ENCODE measurements around the gene MAPKAP1. TPM values are rescaled to one million over a fixed set of nuclear protein-coding genes. Genes with fewer than 3 reads are reported as not detected.
A peak's percentile ranks its signal among the peaks of the same experiment; 100 is the strongest.

MAPKAP1 gene
- total and polyA plus RNA-seq, 2 experiments from 2014 or later, result 68.4 to 98.5 TPM

GRCh38 chr9:125655691-125656410 is 51.2 kb downstream of the MAPKAP1 start (continued):
- TF ChIP-seq EZH2 (IDR thresholded peaks at IDR 0.05; ENCODE audit: low read depth, unreplicated experiment) (no peak), NANOG (IDR thresholded peaks at IDR 0.05; ENCODE audit: borderline replicate concordance) (no peak), JUNB (IDR thresholded peaks at IDR 0.05; ENCODE audit: unreplicated experiment) (no peak)
- TF ChIP-seq, protein P1, sequence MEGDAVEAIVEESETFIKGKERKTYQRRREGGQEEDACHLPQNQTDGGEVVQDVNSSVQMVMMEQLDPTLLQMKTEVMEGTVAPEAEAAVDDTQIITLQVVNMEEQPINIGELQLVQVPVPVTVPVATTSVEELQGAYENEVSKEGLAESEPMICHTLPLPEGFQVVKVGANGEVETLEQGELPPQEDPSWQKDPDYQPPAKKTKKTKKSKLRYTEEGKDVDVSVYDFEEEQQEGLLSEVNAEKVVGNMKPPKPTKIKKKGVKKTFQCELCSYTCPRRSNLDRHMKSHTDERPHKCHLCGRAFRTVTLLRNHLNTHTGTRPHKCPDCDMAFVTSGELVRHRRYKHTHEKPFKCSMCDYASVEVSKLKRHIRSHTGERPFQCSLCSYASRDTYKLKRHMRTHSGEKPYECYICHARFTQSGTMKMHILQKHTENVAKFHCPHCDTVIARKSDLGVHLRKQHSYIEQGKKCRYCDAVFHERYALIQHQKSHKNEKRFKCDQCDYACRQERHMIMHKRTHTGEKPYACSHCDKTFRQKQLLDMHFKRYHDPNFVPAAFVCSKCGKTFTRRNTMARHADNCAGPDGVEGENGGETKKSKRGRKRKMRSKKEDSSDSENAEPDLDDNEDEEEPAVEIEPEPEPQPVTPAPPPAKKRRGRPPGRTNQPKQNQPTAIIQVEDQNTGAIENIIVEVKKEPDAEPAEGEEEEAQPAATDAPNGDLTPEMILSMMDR (conservative IDR thresholded peaks at IDR 0.05; ENCODE audit: low read depth in 2 of 2), result no peak

DNA sequence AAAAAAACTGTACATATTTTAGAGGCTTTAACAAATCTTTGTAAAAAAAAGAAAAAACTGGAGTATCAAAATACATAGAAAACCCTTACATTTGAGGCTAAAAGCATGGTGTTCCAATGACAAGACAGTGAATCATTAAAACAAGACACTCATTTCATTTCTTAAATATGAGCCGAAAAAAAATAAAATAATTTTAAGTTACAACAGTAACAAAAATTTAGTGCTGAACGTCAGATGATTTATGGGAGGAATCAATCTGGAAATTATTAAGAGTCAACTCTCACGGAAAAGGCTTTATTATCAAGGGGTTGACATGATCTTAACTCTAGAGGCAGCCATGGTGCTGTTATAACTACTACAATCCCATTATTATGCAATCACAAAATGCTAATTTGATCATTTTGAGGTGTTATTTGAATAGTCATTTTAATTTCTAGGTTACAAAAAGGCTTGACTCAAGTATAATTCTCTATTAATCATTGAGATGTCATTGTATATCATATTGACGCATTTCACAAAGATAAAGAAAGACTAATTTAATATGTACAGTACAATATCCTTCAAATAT is 51.9 kb downstream of the MAPKAP1 start:
- Mint-ChIP-seq H3K4me1 (peaks cover 79% of the 10 kb centered on the region), H3K4me3 (peak overlapping the region; percentile 15; the same call in 1 of the 3 replicates), H3K27ac (peak overlapping the region; percentile 98), H3K27me3 (ENCODE audit: insufficient read depth, low read depth, poor library complexity) (no peaks in the 10 kb centered on the region), H3K9me3 (no peaks in the 10 kb centered on the region), H3K36me3 (ENCODE audit: low read depth) (no peaks in the 10 kb centered on the region)
- Histone ChIP-seq H2AFZ (no peak overlapping the region), H3K36me3 (ENCODE audit: insufficient read depth) (no peaks in the 10 kb centered on the region), H3K27me3 (ENCODE audit: insufficient read depth) (no peaks in the 10 kb centered on the region), H4K20me1 (replicated peaks; ENCODE audit: insufficient read depth) (no peaks in the 10 kb centered on the region), H3K27ac (ENCODE audit: low read depth) (peak overlapping the region; percentile 95), H3K4me3 (peak overlapping the region; percentile 21; the same call in 1 of the 2 replicates), H3K4me2 (peak overlapping the region; percentile 42), H3F3A (replicated peaks; ENCODE audit: low read depth) (0 out of 2 replicates have a peak, but pooled peaks cover 2% of the 10 kb centered on the region), H3K9me2 (ENCODE audit: insufficient read depth) (no peaks in the 10 kb centered on the region), H3K4me1 (ENCODE audit: insufficient read depth) (peaks cover 79% of the 10 kb centered on the region), H3K79me2 (replicated peaks; ENCODE audit: insufficient read depth) (peaks cover 31% of the 10 kb centered on the region)
- ATAC-seq, result no peak
- no peak for DNase-seq (ENCODE audit: low spot score)
- TF ChIP-seq, protein P2, sequence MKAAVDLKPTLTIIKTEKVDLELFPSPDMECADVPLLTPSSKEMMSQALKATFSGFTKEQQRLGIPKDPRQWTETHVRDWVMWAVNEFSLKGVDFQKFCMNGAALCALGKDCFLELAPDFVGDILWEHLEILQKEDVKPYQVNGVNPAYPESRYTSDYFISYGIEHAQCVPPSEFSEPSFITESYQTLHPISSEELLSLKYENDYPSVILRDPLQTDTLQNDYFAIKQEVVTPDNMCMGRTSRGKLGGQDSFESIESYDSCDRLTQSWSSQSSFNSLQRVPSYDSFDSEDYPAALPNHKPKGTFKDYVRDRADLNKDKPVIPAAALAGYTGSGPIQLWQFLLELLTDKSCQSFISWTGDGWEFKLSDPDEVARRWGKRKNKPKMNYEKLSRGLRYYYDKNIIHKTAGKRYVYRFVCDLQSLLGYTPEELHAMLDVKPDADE (IDR thresholded peaks at IDR 0.05), result no peak
- TF ChIP-seq STAT1 (IDR thresholded peaks at IDR 0.05; ENCODE audit: unreplicated experiment) (no peak), JUNB (IDR thresholded peaks at IDR 0.05; ENCODE audit: unreplicated experiment) (no peak), ZNF114 (CRISPR knock-in tag; IDR thresholded peaks at IDR 0.05) (no peak)

DNA sequence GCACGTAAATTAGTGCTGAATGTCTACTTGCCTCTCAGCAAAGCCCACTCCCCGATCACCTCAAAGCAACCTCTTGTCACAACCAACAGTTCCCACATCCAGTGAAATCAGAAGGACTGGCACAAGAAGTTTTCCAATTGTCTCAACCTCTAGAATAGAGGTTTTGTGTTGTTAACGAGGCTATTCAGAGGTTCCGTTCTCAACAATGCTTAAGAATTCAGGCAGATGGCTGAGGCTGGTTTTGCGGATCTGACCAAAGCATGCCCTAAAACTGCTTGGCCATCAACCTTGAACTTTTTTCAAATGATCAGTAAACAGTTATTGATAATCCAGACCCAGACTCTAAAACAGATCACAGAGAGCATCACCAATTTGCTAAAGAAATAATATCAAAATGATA is 52.9 kb downstream of the MAPKAP1 start:
- Histone ChIP-seq H3K4me2 (peak overlapping the region; percentile 42), H4K20me1 (replicated peaks; ENCODE audit: insufficient read depth) (no peaks in the 10 kb centered on the region), H3K9me2 (ENCODE audit: insufficient read depth) (no peaks in the 10 kb centered on the region), H3K27ac (ENCODE audit: low read depth) (peak overlapping the region; percentile 95), H3K4me1 (ENCODE audit: insufficient read depth) (peaks cover 81% of the 10 kb centered on the region), H2AFZ (no peak overlapping the region), H3K27me3 (ENCODE audit: insufficient read depth) (no peaks in the 10 kb centered on the region), H3K79me2 (replicated peaks; ENCODE audit: insufficient read depth) (peaks cover 37% of the 10 kb centered on the region), H3K4me3 (peak overlapping the region; percentile 21; the same call in 1 of the 2 replicates), H3F3A (replicated peaks; ENCODE audit: low read depth) (0 out of 2 replicates have a peak, but pooled peaks cover 2% of the 10 kb centered on the region), H3K36me3 (ENCODE audit: insufficient read depth) (no peaks in the 10 kb centered on the region)
- Mint-ChIP-seq H3K4me3 (peak overlapping the region; percentile 47), H3K27ac (peak overlapping the region; percentile 98), H3K36me3 (ENCODE audit: low read depth) (no peaks in the 10 kb centered on the region), H3K4me1 (peaks cover 88% of the 10 kb centered on the region), H3K9me3 (no peaks in the 10 kb centered on the region), H3K27me3 (ENCODE audit: insufficient read depth, low read depth, poor library complexity) (peaks cover 2% of the 10 kb centered on the region)
- peak; percentile 89 for DNase-seq (ENCODE audit: low spot score)
- peak; percentile 94 for TF ChIP-seq NANOG (IDR thresholded peaks at IDR 0.05; ENCODE audit: borderline replicate concordance)
- TF ChIP-seq, protein P3, sequence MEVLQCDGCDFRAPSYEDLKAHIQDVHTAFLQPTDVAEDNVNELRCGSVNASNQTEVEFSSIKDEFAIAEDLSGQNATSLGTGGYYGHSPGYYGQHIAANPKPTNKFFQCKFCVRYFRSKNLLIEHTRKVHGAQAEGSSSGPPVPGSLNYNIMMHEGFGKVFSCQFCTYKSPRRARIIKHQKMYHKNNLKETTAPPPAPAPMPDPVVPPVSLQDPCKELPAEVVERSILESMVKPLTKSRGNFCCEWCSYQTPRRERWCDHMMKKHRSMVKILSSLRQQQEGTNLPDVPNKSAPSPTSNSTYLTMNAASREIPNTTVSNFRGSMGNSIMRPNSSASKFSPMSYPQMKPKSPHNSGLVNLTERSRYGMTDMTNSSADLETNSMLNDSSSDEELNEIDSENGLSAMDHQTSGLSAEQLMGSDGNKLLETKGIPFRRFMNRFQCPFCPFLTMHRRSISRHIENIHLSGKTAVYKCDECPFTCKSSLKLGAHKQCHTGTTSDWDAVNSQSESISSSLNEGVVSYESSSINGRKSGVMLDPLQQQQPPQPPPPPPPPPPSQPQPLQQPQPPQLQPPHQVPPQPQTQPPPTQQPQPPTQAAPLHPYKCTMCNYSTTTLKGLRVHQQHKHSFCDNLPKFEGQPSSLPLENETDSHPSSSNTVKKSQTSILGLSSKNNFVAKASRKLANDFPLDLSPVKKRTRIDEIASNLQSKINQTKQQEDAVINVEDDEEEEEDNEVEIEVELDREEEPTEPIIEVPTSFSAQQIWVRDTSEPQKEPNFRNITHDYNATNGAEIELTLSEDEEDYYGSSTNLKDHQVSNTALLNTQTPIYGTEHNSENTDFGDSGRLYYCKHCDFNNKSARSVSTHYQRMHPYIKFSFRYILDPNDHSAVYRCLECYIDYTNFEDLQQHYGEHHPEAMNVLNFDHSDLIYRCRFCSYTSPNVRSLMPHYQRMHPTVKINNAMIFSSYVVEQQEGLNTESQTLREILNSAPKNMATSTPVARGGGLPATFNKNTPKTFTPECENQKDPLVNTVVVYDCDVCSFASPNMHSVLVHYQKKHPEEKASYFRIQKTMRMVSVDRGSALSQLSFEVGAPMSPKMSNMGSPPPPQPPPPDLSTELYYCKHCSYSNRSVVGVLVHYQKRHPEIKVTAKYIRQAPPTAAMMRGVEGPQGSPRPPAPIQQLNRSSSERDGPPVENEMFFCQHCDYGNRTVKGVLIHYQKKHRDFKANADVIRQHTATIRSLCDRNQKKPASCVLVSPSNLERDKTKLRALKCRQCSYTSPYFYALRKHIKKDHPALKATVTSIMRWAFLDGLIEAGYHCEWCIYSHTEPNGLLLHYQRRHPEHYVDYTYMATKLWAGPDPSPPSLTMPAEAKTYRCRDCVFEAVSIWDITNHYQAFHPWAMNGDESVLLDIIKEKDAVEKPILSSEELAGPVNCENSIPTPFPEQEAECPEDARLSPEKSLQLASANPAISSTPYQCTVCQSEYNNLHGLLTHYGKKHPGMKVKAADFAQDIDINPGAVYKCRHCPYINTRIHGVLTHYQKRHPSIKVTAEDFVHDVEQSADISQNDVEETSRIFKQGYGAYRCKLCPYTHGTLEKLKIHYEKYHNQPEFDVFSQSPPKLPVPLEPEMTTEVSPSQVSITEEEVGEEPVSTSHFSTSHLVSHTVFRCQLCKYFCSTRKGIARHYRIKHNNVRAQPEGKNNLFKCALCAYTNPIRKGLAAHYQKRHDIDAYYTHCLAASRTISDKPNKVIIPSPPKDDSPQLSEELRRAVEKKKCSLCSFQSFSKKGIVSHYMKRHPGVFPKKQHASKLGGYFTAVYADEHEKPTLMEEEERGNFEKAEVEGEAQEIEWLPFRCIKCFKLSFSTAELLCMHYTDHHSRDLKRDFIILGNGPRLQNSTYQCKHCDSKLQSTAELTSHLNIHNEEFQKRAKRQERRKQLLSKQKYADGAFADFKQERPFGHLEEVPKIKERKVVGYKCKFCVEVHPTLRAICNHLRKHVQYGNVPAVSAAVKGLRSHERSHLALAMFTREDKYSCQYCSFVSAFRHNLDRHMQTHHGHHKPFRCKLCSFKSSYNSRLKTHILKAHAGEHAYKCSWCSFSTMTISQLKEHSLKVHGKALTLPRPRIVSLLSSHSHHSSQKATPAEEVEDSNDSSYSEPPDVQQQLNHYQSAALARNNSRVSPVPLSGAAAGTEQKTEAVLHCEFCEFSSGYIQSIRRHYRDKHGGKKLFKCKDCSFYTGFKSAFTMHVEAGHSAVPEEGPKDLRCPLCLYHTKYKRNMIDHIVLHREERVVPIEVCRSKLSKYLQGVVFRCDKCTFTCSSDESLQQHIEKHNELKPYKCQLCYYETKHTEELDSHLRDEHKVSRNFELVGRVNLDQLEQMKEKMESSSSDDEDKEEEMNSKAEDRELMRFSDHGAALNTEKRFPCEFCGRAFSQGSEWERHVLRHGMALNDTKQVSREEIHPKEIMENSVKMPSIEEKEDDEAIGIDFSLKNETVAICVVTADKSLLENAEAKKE (CRISPR knock-in tag; IDR thresholded peaks at IDR 0.05), result peak; percentile 79; the same call in 1 of the 2 replicates
- TF ChIP-seq JUNB (IDR thresholded peaks at IDR 0.05; ENCODE audit: unreplicated experiment), result no peak
- ATAC-seq, result peak; percentile 79

All from GM23338 (cell line).